Measurements from ENCODE around the gene CMTM7.

CMTM7 gene

DNA sequence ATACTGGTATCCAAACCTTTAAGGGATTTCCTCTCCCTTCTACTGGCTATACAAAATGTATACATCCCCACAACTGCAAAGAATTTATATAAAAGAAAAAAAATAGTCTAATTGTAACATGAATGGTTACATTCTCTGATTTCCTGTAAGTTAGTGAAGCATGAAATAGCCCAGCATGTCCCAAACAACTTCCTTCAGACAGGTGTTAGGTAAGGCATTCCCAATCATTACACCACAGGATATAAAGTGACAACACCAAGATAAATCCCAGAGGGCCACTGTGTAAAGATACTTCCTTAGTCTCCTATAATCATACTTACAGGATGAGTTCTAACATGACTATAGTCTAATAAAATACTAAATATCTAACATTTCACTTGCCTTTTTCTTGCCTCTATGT lies 103.4 kb downstream of the CMTM7 start:
- TF ChIP-seq POLR2AphosphoS5 (IDR thresholded peaks at IDR 0.05; ENCODE audit: low read depth, low read length) (no peak), TAF1 (IDR thresholded peaks at IDR 0.05; ENCODE audit: borderline replicate concordance, insufficient read depth, low read length) (no peak), SIN3A (IDR thresholded peaks at IDR 0.05; ENCODE audit: borderline replicate concordance, insufficient read depth, low read length) (no peak), FOXP2 (optimal IDR thresholded peaks at IDR 0.05; ENCODE audit: borderline replicate concordance, extremely low read depth, extremely low read length, insufficient read depth) (no peak)
- TF ChIP-seq, protein P1, sequence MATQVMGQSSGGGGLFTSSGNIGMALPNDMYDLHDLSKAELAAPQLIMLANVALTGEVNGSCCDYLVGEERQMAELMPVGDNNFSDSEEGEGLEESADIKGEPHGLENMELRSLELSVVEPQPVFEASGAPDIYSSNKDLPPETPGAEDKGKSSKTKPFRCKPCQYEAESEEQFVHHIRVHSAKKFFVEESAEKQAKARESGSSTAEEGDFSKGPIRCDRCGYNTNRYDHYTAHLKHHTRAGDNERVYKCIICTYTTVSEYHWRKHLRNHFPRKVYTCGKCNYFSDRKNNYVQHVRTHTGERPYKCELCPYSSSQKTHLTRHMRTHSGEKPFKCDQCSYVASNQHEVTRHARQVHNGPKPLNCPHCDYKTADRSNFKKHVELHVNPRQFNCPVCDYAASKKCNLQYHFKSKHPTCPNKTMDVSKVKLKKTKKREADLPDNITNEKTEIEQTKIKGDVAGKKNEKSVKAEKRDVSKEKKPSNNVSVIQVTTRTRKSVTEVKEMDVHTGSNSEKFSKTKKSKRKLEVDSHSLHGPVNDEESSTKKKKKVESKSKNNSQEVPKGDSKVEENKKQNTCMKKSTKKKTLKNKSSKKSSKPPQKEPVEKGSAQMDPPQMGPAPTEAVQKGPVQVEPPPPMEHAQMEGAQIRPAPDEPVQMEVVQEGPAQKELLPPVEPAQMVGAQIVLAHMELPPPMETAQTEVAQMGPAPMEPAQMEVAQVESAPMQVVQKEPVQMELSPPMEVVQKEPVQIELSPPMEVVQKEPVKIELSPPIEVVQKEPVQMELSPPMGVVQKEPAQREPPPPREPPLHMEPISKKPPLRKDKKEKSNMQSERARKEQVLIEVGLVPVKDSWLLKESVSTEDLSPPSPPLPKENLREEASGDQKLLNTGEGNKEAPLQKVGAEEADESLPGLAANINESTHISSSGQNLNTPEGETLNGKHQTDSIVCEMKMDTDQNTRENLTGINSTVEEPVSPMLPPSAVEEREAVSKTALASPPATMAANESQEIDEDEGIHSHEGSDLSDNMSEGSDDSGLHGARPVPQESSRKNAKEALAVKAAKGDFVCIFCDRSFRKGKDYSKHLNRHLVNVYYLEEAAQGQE (IDR thresholded peaks at IDR 0.05; ENCODE audit: insufficient read depth in 1 of 2, low read depth in 2 of 2, low read length in 2 of 2), result no peak

DNA sequence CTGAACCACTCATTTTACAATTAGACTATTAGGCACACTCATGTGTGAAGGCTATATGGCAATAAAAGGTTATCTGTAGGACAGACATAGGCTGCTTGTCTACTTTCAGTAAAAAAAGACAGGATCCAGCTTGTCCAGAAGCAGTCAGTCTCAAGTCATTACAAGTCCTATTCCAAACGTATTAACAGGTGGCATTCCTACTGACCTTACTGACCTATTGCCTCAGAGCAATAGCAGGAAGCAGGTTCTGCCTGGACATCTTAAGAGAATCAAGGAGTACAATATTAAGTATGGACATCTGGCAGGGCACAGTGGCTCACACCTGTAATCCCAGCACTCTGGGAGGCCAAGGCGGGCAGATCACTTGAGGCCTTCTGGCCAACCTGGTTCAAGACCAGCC lies 104.0 kb downstream of the CMTM7 start:
- TF ChIP-seq TAF1 (IDR thresholded peaks at IDR 0.05; ENCODE audit: borderline replicate concordance, insufficient read depth, low read length), result no peak
- TF ChIP-seq, protein P1 (IDR thresholded peaks at IDR 0.05; ENCODE audit: insufficient read depth in 1 of 2, low read depth in 2 of 2, low read length in 2 of 2), result no peak

DNA sequence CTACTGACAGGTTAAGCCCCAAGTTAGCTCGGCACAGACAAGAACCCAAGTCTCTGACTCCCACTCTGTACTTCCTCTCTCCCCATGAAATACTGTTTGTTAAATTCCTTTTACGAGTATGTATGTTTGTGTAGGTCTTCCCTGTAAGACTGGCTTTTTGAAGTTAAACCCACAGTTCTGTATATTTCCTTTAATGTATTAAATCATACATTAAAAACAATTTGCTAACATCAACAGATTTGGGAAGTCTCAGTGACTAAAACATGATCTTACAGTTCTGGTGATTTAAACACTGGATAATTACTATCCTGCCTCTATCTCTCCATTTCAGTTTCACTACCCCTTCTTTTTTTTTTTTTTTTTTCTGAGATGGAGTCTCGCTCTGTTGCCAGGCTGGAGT lies 106.6 kb downstream of the CMTM7 start:
- TF ChIP-seq SIN3A (IDR thresholded peaks at IDR 0.05; ENCODE audit: borderline replicate concordance, insufficient read depth, low read length) (no peak), POLR2AphosphoS5 (IDR thresholded peaks at IDR 0.05; ENCODE audit: low read depth, low read length) (no peak), TAF1 (IDR thresholded peaks at IDR 0.05; ENCODE audit: borderline replicate concordance, insufficient read depth, low read length) (no peak), FOXP2 (optimal IDR thresholded peaks at IDR 0.05; ENCODE audit: borderline replicate concordance, extremely low read depth, extremely low read length, insufficient read depth) (no peak)
- TF ChIP-seq, protein P1 (IDR thresholded peaks at IDR 0.05; ENCODE audit: insufficient read depth in 1 of 2, low read depth in 2 of 2, low read length in 2 of 2), result no peak

DNA sequence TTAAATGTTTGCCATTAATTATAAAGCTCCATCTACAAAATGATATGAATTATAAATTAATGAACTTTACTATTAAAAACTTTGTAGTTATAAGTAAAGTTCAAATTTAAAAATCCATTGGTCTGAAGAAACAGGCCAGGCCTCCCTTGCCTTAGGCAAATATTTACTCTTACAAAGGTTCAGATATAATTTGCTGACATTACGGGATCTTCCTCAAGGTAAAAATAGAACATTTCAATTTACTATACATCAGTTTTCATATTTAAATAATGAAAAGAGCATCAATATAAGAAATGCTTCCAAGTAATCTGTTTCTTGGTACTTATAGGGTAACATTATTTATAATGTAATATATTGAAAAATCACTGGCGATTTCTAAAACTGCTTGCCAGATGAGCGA lies 107.3 kb downstream of the CMTM7 start:
- TF ChIP-seq TAF1 (IDR thresholded peaks at IDR 0.05; ENCODE audit: borderline replicate concordance, insufficient read depth, low read length) (no peak), FOXP2 (optimal IDR thresholded peaks at IDR 0.05; ENCODE audit: borderline replicate concordance, extremely low read depth, extremely low read length, insufficient read depth) (no peak), SIN3A (IDR thresholded peaks at IDR 0.05; ENCODE audit: borderline replicate concordance, insufficient read depth, low read length) (no peak), POLR2AphosphoS5 (IDR thresholded peaks at IDR 0.05; ENCODE audit: low read depth, low read length) (no peak)
- TF ChIP-seq, protein P1 (IDR thresholded peaks at IDR 0.05; ENCODE audit: insufficient read depth in 1 of 2, low read depth in 2 of 2, low read length in 2 of 2), result no peak

DNA sequence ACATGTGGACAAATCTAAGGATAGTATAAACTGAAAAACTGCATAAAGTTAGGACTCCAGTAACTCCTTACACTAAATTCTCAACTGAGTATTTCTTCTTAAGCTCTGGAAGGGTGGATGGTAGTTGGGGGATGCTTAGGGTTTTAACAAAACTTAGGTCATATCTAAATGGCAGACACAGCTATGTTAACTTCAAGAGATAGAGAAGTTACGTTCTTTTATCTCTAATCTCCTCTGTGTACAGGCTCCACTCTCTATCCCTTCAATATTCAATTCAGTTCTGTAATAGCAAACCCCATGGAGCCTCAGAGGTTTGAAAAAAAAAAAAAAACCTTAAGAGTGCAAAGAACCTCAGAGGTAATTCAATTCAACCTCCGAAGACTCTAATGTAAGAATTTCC lies 107.9 kb downstream of the CMTM7 start:
- TF ChIP-seq FOXP2 (optimal IDR thresholded peaks at IDR 0.05; ENCODE audit: borderline replicate concordance, extremely low read depth, extremely low read length, insufficient read depth), result no peak
- no peak for TF ChIP-seq TAF1 (IDR thresholded peaks at IDR 0.05; ENCODE audit: borderline replicate concordance, insufficient read depth, low read length)
- TF ChIP-seq, protein P1 (IDR thresholded peaks at IDR 0.05; ENCODE audit: insufficient read depth in 1 of 2, low read depth in 2 of 2, low read length in 2 of 2), result no peak
